ENCODE data around the gene ZNF445.

The ZNF445 gene

DNA sequence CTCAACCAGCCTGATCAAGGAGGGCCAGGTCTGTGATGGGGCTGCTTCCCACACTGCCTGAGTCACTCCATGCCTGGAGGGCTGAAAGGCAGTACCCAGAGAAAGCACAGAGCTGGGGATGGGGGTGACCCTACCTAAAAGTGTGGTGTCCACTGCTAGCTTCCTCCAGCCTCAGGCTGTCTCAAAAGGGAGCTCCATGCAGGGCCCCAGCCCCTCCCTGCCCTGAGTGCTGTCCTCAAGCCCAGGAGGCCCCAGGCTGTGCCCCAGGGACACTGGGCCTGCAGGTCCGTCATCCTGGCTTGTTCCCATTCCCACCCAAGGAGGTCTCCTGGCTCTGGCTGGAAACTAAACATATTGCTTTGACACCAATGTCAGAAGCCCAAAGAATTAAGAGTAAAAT is 56.8 kb downstream of the ZNF445 start:
- H3F3A ChIP-seq (ENCODE audit: control insufficient read depth, insufficient read depth), result no peaks in the 10 kb centered on the region
- no peaks in the 10 kb centered on the region for H3K9me2 ChIP-seq (replicated peaks; ENCODE audit: control insufficient read depth, low read length)
- no peaks in the 10 kb centered on the region for H3K79me2 ChIP-seq (ENCODE audit: control insufficient read depth, low read length)
- H3K4me3 ChIP-seq (ENCODE audit: low read length), result no peak overlapping the region
- H4K20me1 ChIP-seq (ENCODE audit: control insufficient read depth, insufficient read depth, low read depth, low read length), result no peaks in the 10 kb centered on the region
- H3K4me1 ChIP-seq (ENCODE audit: control insufficient read depth, low read length), result no peaks in the 10 kb centered on the region
- no peaks in the 10 kb centered on the region for H3K9me3 ChIP-seq (ENCODE audit: control insufficient read depth, insufficient read depth, low read length)
- no peaks in the 10 kb centered on the region for H3K27me3 ChIP-seq (ENCODE audit: control insufficient read depth, low read length)
- no peak for TF ChIP-seq CTCF (IDR thresholded peaks at IDR 0.05; ENCODE audit: low read depth, low read length, poor library complexity, severe bottlenecking)
- TF ChIP-seq EZH2phosphoT487 (IDR thresholded peaks at IDR 0.05; ENCODE audit: borderline replicate concordance, low read length), result no peak
- H3K27ac ChIP-seq (ENCODE audit: low read depth, low read length), result no peak overlapping the region
- H3K36me3 ChIP-seq (ENCODE audit: control insufficient read depth, low read length), result no peaks in the 10 kb centered on the region
- no peak overlapping the region for H3K4me2 ChIP-seq (ENCODE audit: low read length)

DNA sequence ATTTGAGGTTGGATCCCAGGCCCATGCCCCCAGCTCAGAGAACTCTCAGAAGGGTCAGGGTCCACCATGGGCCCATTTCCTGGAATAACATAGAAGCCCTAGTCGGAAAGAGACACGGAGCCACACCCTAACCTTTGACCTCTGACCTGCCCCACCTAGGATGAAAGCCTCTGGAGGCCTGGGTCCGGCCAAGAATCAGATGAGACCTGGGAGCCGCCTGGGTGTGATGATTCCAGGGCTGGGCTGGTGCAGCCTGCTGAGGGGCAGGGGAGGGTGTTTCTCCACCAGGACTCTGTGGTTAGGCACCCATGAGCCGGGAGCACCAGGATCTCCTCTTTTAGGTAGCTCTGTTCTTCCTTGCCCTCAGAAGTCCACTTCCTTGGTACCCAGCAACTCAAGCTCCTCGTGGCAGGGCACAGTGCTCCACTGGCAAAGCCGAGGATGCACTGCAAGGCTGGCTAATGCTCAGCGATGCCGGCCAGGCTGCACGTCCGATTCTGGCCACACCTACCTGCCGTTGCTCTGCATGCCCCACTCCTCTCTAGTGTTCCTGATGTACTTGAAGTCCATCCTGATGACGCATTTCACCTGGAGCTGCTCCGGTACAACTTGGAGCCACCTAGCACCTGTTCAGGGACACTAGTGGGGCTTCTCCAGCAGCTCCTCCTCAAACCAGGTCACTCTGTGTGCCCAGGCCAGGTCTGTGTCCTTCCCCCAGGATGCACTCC is 57.4 kb downstream of the ZNF445 start:
- H3F3A ChIP-seq (ENCODE audit: control insufficient read depth, insufficient read depth), result no peaks in the 10 kb centered on the region
- H3K79me2 ChIP-seq (ENCODE audit: control insufficient read depth, low read length), result no peaks in the 10 kb centered on the region
- H3K9me3 ChIP-seq (ENCODE audit: control insufficient read depth, insufficient read depth, low read length), result no peaks in the 10 kb centered on the region
- no peaks in the 10 kb centered on the region for H3K4me1 ChIP-seq (ENCODE audit: control insufficient read depth, low read length)
- TF ChIP-seq EZH2phosphoT487 (IDR thresholded peaks at IDR 0.05; ENCODE audit: borderline replicate concordance, low read length) (no peak), CTCF (IDR thresholded peaks at IDR 0.05; ENCODE audit: low read depth, low read length, poor library complexity, severe bottlenecking) (no peak)
- H3K9me2 ChIP-seq (replicated peaks; ENCODE audit: control insufficient read depth, low read length), result no peaks in the 10 kb centered on the region
- H4K20me1 ChIP-seq (ENCODE audit: control insufficient read depth, insufficient read depth, low read depth, low read length), result no peaks in the 10 kb centered on the region
- no peak overlapping the region for H3K4me2 ChIP-seq (ENCODE audit: low read length)
- no peaks in the 10 kb centered on the region for H3K36me3 ChIP-seq (ENCODE audit: control insufficient read depth, low read length)
- H3K4me3 ChIP-seq (ENCODE audit: low read length), result no peak overlapping the region
- no peaks in the 10 kb centered on the region for H3K27me3 ChIP-seq (ENCODE audit: control insufficient read depth, low read length)
- no peak overlapping the region for H3K27ac ChIP-seq (ENCODE audit: low read depth, low read length)

GRCh38 chr3:44419116-44419922 is 58.2 kb downstream of the ZNF445 start:
- Histone ChIP-seq H3K4me2 (ENCODE audit: low read length) (no peak overlapping the region), H3K36me3 (ENCODE audit: control insufficient read depth, low read length) (no peaks in the 10 kb centered on the region), H3K27me3 (ENCODE audit: control insufficient read depth, low read length) (no peaks in the 10 kb centered on the region), H3K79me2 (ENCODE audit: control insufficient read depth, low read length) (no peaks in the 10 kb centered on the region), H3K9me3 (ENCODE audit: control insufficient read depth, insufficient read depth, low read length) (no peaks in the 10 kb centered on the region), H3K27ac (ENCODE audit: low read depth, low read length) (no peak overlapping the region), H3F3A (ENCODE audit: control insufficient read depth, insufficient read depth) (no peaks in the 10 kb centered on the region), H3K9me2 (replicated peaks; ENCODE audit: control insufficient read depth, low read length) (no peaks in the 10 kb centered on the region), H4K20me1 (ENCODE audit: control insufficient read depth, insufficient read depth, low read depth, low read length) (no peaks in the 10 kb centered on the region), H3K4me3 (ENCODE audit: low read length) (no peak overlapping the region), H3K4me1 (ENCODE audit: control insufficient read depth, low read length) (no peaks in the 10 kb centered on the region)
- TF ChIP-seq CTCF (IDR thresholded peaks at IDR 0.05; ENCODE audit: low read depth, low read length, poor library complexity, severe bottlenecking), result no peak
- TF ChIP-seq EZH2phosphoT487 (IDR thresholded peaks at IDR 0.05; ENCODE audit: borderline replicate concordance, low read length), result no peak

Data from DOHH2 (cell line).